Measurements from ENCODE around the gene RIT1. TPM values are rescaled to one million over a fixed set of nuclear protein-coding genes. Genes with fewer than 3 reads are reported as not detected.
A peak's percentile ranks its signal among the peaks of the same experiment; 100 is the strongest.

Gene RIT1
- total and polyA plus RNA-seq, 9 donors = 8.6 to 26.9 (median 21.0) TPM

DNA sequence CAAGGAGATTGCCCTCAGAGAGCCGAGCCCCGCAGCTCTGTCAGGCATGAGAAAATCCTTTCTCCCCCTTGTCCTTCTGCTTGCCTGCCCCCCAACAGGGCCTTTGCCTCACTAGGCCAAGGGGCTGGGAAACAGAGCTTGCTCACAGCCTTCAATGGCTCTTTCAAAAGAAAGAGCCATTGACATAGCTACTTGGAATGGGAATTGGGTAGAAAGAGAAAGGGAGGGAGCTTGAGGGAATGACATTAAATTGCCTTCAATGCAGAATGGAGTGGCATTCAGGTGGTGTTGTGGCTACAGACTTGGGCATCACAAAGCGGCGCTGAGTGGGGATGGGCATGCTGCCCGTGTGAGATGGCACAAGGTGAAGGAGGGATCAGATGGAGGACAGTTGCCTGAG is 38.6 kb downstream of the RIT1 start:
- 91 to 95% (median 95%) methylated on average over 5 of the region's 5 CpGs for WGBS, 3 donors
- Histone ChIP-seq H3K4me1 (ENCODE audit: insufficient read depth) (no peaks in the 10 kb centered on the region), H3K27me3 (no peaks in the 10 kb centered on the region), H3K36me3 (no peaks in the 10 kb centered on the region), H3K4me3 (no peak overlapping the region), H3K27ac (no peak overlapping the region), H3K9me3 (no peaks in the 10 kb centered on the region)
- DNase-seq = no peak
- TF ChIP-seq EP300 (IDR thresholded peaks at IDR 0.05) (no peak), POLR2A (IDR thresholded peaks at IDR 0.05) (no peak)
- TF ChIP-seq, protein P1, sequence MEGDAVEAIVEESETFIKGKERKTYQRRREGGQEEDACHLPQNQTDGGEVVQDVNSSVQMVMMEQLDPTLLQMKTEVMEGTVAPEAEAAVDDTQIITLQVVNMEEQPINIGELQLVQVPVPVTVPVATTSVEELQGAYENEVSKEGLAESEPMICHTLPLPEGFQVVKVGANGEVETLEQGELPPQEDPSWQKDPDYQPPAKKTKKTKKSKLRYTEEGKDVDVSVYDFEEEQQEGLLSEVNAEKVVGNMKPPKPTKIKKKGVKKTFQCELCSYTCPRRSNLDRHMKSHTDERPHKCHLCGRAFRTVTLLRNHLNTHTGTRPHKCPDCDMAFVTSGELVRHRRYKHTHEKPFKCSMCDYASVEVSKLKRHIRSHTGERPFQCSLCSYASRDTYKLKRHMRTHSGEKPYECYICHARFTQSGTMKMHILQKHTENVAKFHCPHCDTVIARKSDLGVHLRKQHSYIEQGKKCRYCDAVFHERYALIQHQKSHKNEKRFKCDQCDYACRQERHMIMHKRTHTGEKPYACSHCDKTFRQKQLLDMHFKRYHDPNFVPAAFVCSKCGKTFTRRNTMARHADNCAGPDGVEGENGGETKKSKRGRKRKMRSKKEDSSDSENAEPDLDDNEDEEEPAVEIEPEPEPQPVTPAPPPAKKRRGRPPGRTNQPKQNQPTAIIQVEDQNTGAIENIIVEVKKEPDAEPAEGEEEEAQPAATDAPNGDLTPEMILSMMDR (IDR thresholded peaks at IDR 0.05) = no peak
- intact Hi-C loops (cut with DNase I) = no loop called here

- TF ChIP-seq POLR2A (IDR thresholded peaks at IDR 0.05) = no peak
- TF ChIP-seq, protein P1 (IDR thresholded peaks at IDR 0.05) = no peak
- TF ChIP-seq EP300 (IDR thresholded peaks at IDR 0.05) = no peak
- H3K9me3 ChIP-seq = no peaks in the 10 kb centered on the region
- H3K4me1 ChIP-seq (ENCODE audit: insufficient read depth) = no peaks in the 10 kb centered on the region
- DNase-seq = peak; percentile 37 to 60 (median 46)
- no peaks in the 10 kb centered on the region for H3K27me3 ChIP-seq
- no peaks in the 10 kb centered on the region for H3K36me3 ChIP-seq
- intact Hi-C loops (cut with DNase I) = no loop called here
- no peak overlapping the region for H3K4me3 ChIP-seq
- WGBS, 3 donors = 42 to 65% (median 50%) methylated on average over 1 of the region's 1 CpG
- no peak overlapping the region for H3K27ac ChIP-seq
Measured at GRCh38 chr1:155871390-155871789, 39.8 kb downstream of the RIT1 start.

- Histone ChIP-seq H3K27me3 (no peaks in the 10 kb centered on the region), H3K4me1 (ENCODE audit: insufficient read depth) (no peaks in the 10 kb centered on the region), H3K36me3 (no peaks in the 10 kb centered on the region), H3K27ac (no peak overlapping the region), H3K4me3 (no peak overlapping the region), H3K9me3 (no peaks in the 10 kb centered on the region)
- intact Hi-C loops (cut with DNase I) = no loop called here
- WGBS, 3 donors = 93 to 96% (median 96%) methylated on average over 8 of the region's 8 CpGs
- no peak for DNase-seq
- TF ChIP-seq, protein P1 (IDR thresholded peaks at IDR 0.05) = no peak
- TF ChIP-seq POLR2A (IDR thresholded peaks at IDR 0.05) = no peak
- TF ChIP-seq EP300 (IDR thresholded peaks at IDR 0.05) = no peak
Measured at GRCh38 chr1:155867766-155868165, 43.4 kb downstream of the RIT1 start.

GRCh38 chr1:155864393-155864792 is 46.8 kb downstream of the RIT1 start:
- DNase-seq = no peak
- Histone ChIP-seq H3K27ac (no peak overlapping the region), H3K27me3 (no peaks in the 10 kb centered on the region), H3K9me3 (no peaks in the 10 kb centered on the region), H3K4me3 (no peak overlapping the region), H3K4me1 (ENCODE audit: insufficient read depth) (no peaks in the 10 kb centered on the region), H3K36me3 (no peaks in the 10 kb centered on the region)
- intact Hi-C loops (cut with DNase I) = loop anchor here in 1 of 4 donors (5.0 kb wide), 1 partner anchor 113 kb away; the partner anchor contains the start of gene ARHGEF2
- TF ChIP-seq, protein P1 (IDR thresholded peaks at IDR 0.05) = no peak
- TF ChIP-seq POLR2A (IDR thresholded peaks at IDR 0.05) (no peak), EP300 (IDR thresholded peaks at IDR 0.05) (no peak)
